Heart right ventricle (tissue), 16 donors: ENCODE results near the gene STEAP2. TPM values are rescaled to one million over a fixed set of nuclear protein-coding genes. Genes with fewer than 3 reads are reported as not detected.

Experiments used
- ATAC-seq, 8 donors: fragments of 200-7000 bp; cut with Tn5 transposase; one replicate each; pipeline ENCODE4 v1.9.1; 2020; ENCODE audit warnings: mild to moderate bottlenecking in 8 of 8, moderate library complexity in 8 of 8, moderate number of reproducible peaks in 1 of 8
- DNase-seq, 2 donors: peaks; one replicate each; pipeline ENCODE4 v3.0.0-alpha.2; 2020
- H3K27ac ChIP-seq, 10 donors: fragments of 200-600 bp; sonication (generic) in 2 of 10; one replicate each; pipeline versions ENCODE4 v1.5.0 to v1.8.0; 2020 to 2022; ENCODE audit warnings: mild to moderate bottlenecking in 3 of 10
- H3K27me3 ChIP-seq, 7 donors: fragments of 200-600 bp; one replicate each; pipeline ENCODE4 v1.8.0; 2021 to 2022; ENCODE audit warnings: mild to moderate bottlenecking in 2 of 7
- H3K36me3 ChIP-seq, 9 donors: fragments of 200-600 bp; sonication (generic) in 1 of 9; one replicate each; pipeline versions ENCODE4 v1.5.0 to v1.8.0; 2020 to 2022; ENCODE audit warnings: mild to moderate bottlenecking in 2 of 9
- H3K4me1 ChIP-seq, 9 donors: fragments of 200-600 bp; sonication (generic) in 1 of 9; one replicate each; pipeline versions ENCODE4 v1.5.0 to v1.8.0; 2020 to 2022; ENCODE audit warnings: mild to moderate bottlenecking in 4 of 9
- H3K4me3 ChIP-seq, 10 donors: fragments of 200-600 bp; sonication (generic) in 2 of 10; one replicate each; pipeline versions ENCODE4 v1.5.0 to v1.8.0; 2020 to 2022; ENCODE audit warnings: mild to moderate bottlenecking in 7 of 10, moderate library complexity in 2 of 10
- H3K9me3 ChIP-seq, 11 donors: fragments of 200-600 bp in 10 of 11; sonication (generic) in 2 of 11; one replicate each; pipeline versions ENCODE4 v1.5.0 to v1.8.0; 2013 to 2022; ENCODE audit warnings: mild to moderate bottlenecking in 2 of 11, control low read depth in 1 of 11, moderate library complexity in 1 of 11
- WGBS, 2 donors: extraction: QIAGEN DNeasy Blood & Tissue Kit; methylation state at CpG; one replicate each; pipeline ENCODE4 v1.1.7; 2013; ENCODE audit warnings: inconsistent platforms in 1 of 2; 5-methylcytosine and 5-hydroxymethylcytosine counted together
- intact Hi-C, 10 donors: fragments of 100-400 bp; cut with DNase I; formaldehyde crosslinking; loops; one replicate each; pipeline versions ENCODE4 v1.11.1 to v1.14.2; 2022
- polyA plus RNA-seq, 2 donors: library from polyadenylated mRNA; stranded (reverse); fragments of 200-250 nt; gene quantifications; one replicate each; pipeline ENCODE4 v1.2.3, GENCODE V29; 2013
- total RNA-seq, 10 donors: library from RNA; stranded (reverse); fragmentation: NEBNext Ultra II Directional in 3 of 10; extraction: Animal tissue kit (Norgen Biotek cat#: 25700) in 3 of 10; gene quantifications; one replicate each; pipeline versions ENCODE4 v1.2.1 to v1.2.4, GENCODE V29; 2021 to 2023
- TF ChIP-seq, protein P1 (sequence below), 9 donors: fragments of 200-600 bp; sonication (generic) in 2 of 9; IDR thresholded peaks; one replicate each; pipeline versions ENCODE4 v1.5.0 to v1.8.0; 2021 to 2022; ENCODE audit warnings: antibody characterized with exemption in 9 of 9, mild to moderate bottlenecking in 5 of 9, moderate library complexity in 1 of 9
- donor health status: Arrhythmogenic right ventricular cardiomyopathy.
- donor health status: ischemic (EF 13 %, LVEDD 7.1; RV severe dilation, severe dysfunction).
- donor health status: healthy with polysubstance abuse.
- donor health status: DM: no; HTN: yes; CAD: no.
- donor health status: DM: no; HTN: no; CAD: no.
- donor health status: ischemic (EF 25% LVEDD 6.9; RV normal size, moderate dysfunction).
- donor health status: ischemic (EF 25% LVEDD 5.7; RV mildly dilated, moderate dysfunction).
- donor health status: healthy.
- donor health status: DM: yes; HTN: yes; CAD: no.
- donor health status: Ischemic cardiomyopathy.
- donor health status: ischemic (EF 35%, LVEDD 5.7; RV mildly dilated, moderate dysfunction).
- donor health status: nonischemic (EF 11% LVEDD 7.7; RV severe dilation, severe dysfunction).
- donor health status: DM: yes; HTN: yes; CAD: no.
- donor health status: PGD.
- donor health status: ischemic (EF 29% LVEDD 5.4; RV normal size, mild dysfunction).
- donor health status: nonischemic (EF 23%, LVEDD 6.1; RV moderate dilation, normal function).

Gene STEAP2
- total and polyA plus RNA-seq, 12 donors = 1.4 to 12.8 (median 6.6) TPM

DNA sequence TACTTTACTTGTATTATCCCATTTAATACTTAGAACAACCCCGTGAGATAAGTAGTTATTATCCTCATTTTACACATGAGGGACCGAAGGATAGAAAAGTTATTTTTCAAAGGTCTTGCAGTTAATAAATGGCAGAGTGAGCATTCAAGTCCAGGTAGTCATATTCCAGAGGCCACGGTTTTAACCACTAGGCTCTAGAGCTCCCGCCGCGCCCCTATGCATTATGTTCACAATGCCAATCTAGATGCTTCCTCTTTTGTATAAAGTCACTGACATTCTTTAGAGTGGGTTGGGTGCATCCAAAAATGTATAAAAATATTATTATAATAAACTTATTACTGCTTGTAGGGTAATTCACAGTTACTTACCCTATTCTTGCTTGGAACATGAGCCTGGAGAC lies 22.0 kb downstream of the STEAP2 start:
- DNase-seq (no peak), ATAC-seq (no peak)
- TF ChIP-seq, protein P1, sequence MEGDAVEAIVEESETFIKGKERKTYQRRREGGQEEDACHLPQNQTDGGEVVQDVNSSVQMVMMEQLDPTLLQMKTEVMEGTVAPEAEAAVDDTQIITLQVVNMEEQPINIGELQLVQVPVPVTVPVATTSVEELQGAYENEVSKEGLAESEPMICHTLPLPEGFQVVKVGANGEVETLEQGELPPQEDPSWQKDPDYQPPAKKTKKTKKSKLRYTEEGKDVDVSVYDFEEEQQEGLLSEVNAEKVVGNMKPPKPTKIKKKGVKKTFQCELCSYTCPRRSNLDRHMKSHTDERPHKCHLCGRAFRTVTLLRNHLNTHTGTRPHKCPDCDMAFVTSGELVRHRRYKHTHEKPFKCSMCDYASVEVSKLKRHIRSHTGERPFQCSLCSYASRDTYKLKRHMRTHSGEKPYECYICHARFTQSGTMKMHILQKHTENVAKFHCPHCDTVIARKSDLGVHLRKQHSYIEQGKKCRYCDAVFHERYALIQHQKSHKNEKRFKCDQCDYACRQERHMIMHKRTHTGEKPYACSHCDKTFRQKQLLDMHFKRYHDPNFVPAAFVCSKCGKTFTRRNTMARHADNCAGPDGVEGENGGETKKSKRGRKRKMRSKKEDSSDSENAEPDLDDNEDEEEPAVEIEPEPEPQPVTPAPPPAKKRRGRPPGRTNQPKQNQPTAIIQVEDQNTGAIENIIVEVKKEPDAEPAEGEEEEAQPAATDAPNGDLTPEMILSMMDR (IDR thresholded peaks at IDR 0.05) = no peak
- intact Hi-C loops = no loop called here
- no peak overlapping the region for H3K27ac ChIP-seq
- no peaks in the 10 kb centered on the region for H3K27me3 ChIP-seq
- H3K4me1 ChIP-seq = no peaks in the 10 kb centered on the region
- 94% methylated on average over 6 of the region's 6 CpGs for WGBS, 2 donors
- H3K36me3 ChIP-seq = no peaks in the 10 kb centered on the region
- H3K4me3 ChIP-seq = no peak overlapping the region
- no peaks in the 10 kb centered on the region for H3K9me3 ChIP-seq

DNA sequence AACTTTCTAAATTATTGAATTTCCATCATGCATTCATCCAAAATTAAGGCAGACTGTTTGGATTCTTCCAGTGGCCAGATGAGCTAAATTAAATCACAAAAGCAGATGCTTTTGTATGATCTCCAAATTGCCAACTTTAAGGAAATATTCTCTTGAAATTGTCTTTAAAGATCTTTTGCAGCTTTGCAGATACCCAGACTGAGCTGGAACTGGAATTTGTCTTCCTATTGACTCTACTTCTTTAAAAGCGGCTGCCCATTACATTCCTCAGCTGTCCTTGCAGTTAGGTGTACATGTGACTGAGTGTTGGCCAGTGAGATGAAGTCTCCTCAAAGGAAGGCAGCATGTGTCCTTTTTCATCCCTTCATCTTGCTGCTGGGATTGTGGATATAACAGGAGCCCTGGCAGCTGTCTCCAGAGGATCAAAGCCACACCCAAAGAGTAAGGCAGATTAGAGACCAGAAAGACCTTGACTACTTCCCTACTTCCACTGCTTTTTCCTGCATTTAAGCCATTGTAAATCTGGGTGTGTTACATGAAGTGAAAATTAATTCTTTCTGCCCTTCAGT lies 25.3 kb downstream of the STEAP2 start:
- WGBS, 2 donors = 70 to 81% methylated on average over 1 of the region's 1 CpG
- ATAC-seq (no peak), DNase-seq (no peak)
- no peaks in the 10 kb centered on the region for H3K36me3 ChIP-seq
- H3K4me3 ChIP-seq = no peak overlapping the region
- TF ChIP-seq, protein P1 (IDR thresholded peaks at IDR 0.05) = no peak
- no peak overlapping the region for H3K27ac ChIP-seq
- H3K9me3 ChIP-seq = no peaks in the 10 kb centered on the region
- H3K4me1 ChIP-seq = no peaks in the 10 kb centered on the region
- intact Hi-C loops = no loop called here
- no peaks in the 10 kb centered on the region for H3K27me3 ChIP-seq

DNA sequence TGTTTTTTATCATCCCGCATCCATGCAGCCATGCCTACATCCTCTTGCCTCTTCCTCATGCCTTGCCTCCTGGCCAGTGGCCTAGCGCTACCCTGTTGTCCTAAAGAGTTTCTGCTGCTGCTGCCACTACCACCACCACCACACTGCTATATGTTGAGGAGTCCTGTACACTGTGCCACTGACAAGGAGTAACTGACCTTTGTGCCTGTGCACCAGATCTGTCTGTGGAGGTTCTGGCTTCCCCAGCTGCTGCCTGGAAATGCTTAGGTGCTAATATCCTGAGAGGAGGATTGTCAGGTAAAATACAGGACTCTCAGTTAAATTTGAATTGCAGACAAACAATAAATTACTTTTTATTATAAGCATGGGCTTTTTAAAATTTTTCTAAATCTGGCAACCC lies 26.5 kb downstream of the STEAP2 start:
- no peaks in the 10 kb centered on the region for H3K9me3 ChIP-seq
- WGBS, 2 donors = 94 to 98% methylated on average over 2 of the region's 2 CpGs
- H3K4me1 ChIP-seq = no peaks in the 10 kb centered on the region
- H3K27me3 ChIP-seq = no peaks in the 10 kb centered on the region
- H3K36me3 ChIP-seq = no peaks in the 10 kb centered on the region
- no peak overlapping the region for H3K4me3 ChIP-seq
- no peak for ATAC-seq
- TF ChIP-seq, protein P1 (IDR thresholded peaks at IDR 0.05) = no peak
- no peak for DNase-seq
- no peak overlapping the region for H3K27ac ChIP-seq
- intact Hi-C loops = no loop called here

DNA sequence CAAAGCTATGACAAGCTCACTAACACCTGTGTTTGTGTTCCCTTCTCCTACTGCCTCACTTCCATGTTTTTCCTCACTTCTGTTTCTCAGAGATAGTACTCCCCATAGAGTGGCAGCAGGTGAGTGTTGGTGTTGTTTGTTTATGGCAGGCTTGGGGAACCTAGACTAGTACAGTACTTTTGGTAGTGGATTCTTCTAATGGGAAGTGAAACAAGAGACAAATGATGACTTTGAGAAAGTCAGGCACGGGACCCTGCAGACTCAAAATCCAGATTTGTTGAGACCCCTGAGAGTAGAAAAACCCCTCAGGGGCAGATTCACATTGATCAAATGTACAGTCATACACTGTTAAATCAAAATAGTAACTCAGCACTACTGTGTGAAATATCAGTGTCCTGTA lies 27.0 kb downstream of the STEAP2 start:
- peaks cover 0 to 2% (median 0%) of the 10 kb centered on the region in 7 donors for H3K27me3 ChIP-seq
- no peaks in the 10 kb centered on the region for H3K4me1 ChIP-seq
- no peak overlapping the region for H3K27ac ChIP-seq
- DNase-seq (no peak), ATAC-seq (no peak)
- TF ChIP-seq, protein P1 (IDR thresholded peaks at IDR 0.05) = no peak
- intact Hi-C loops = no loop called here
- H3K4me3 ChIP-seq = no peak overlapping the region
- no peaks in the 10 kb centered on the region for H3K36me3 ChIP-seq
- H3K9me3 ChIP-seq = no peaks in the 10 kb centered on the region
- WGBS, 2 donors = 79% methylated on average over 1 of the region's 1 CpG
